HUES48 (cell line): Measurements from ENCODE around the gene MAP4K5.
"Not testable (repeated sequence)": the region's sequence is repeated elsewhere in the genome, so short reads cannot be mapped to it uniquely, and the experiment has no call there.

Source experiments
- H3K27ac ChIP-seq: one replicate; pipeline ENCODE4 v1.7.0; 2013; ENCODE audit warnings: low read depth, low read length, inconsistent platforms
- H3K27me3 ChIP-seq: 2 replicates; pipeline ENCODE4 v1.6.1; 2013; ENCODE audit warnings: mild to moderate bottlenecking, low read length; ENCODE audit not compliant: control insufficient read depth, insufficient read depth
- H3K36me3 ChIP-seq: 2 replicates; pipeline ENCODE4 v1.6.1; 2013; ENCODE audit warnings: low read length; ENCODE audit not compliant: control insufficient read depth, insufficient read depth
- H3K4me1 ChIP-seq: 2 replicates; pipeline ENCODE4 v1.6.1; 2013; ENCODE audit warnings: mild to moderate bottlenecking, low read length; ENCODE audit not compliant: control insufficient read depth, insufficient read depth
- H3K4me3 ChIP-seq: 2 replicates; pipeline ENCODE4 v1.5.1; 2013; ENCODE audit warnings: mild to moderate bottlenecking, low read depth, low read length
- H3K9ac ChIP-seq: 2 replicates; pipeline ENCODE4 v1.6.1; 2013; ENCODE audit warnings: mild to moderate bottlenecking, low read depth, low read length, moderate library complexity
- H3K9me3 ChIP-seq: 2 replicates; pipeline ENCODE4 v1.6.1; 2013; ENCODE audit warnings: low read length; ENCODE audit not compliant: control insufficient read depth, insufficient read depth

MAP4K5 gene

DNA sequence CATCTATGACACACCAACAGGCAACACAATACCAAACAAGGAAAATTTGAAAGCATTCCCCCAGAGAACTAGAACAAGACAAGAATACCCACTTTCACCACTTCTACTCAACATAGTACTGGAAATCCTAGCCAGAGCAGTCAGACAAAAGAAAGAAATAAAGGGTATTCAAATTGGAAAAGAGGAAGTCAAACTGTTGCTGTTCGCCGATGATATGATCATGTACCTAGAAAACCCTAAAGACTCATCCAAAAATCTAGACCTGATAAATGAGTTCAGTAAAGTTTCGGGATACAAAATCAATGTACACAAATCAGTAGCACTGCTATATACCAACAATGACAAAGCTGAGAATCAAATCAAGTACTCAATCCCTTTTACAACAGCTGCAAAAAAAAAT, 19.5 kb upstream of the MAP4K5 start:
- no peaks in the 10 kb centered on the region for H3K4me1 ChIP-seq
- H3K27ac ChIP-seq, result no peak overlapping the region
- no peak overlapping the region for H3K4me3 ChIP-seq
- no peak overlapping the region for H3K9ac ChIP-seq
- no peaks in the 10 kb centered on the region for H3K27me3 ChIP-seq
- H3K9me3 ChIP-seq, result 0 out of 2 replicates have a peak, but pooled peaks cover 2% of the 10 kb centered on the region
- no peaks in the 10 kb centered on the region for H3K36me3 ChIP-seq

GRCh38 chr14:50550294-50550693, 17.9 kb upstream of the MAP4K5 start:
- no peak overlapping the region for H3K4me3 ChIP-seq
- no peaks in the 10 kb centered on the region for H3K36me3 ChIP-seq
- no peak overlapping the region for H3K9ac ChIP-seq
- H3K9me3 ChIP-seq, result 0 out of 2 replicates have a peak, but pooled peaks cover 2% of the 10 kb centered on the region
- H3K27me3 ChIP-seq, result no peaks in the 10 kb centered on the region
- no peaks in the 10 kb centered on the region for H3K4me1 ChIP-seq
- H3K27ac ChIP-seq, result no peak overlapping the region

- H3K36me3 ChIP-seq, result no peaks in the 10 kb centered on the region
- no peak overlapping the region for H3K4me3 ChIP-seq
- no peaks in the 10 kb centered on the region for H3K4me1 ChIP-seq
- H3K9ac ChIP-seq, result no peak overlapping the region
- 0 out of 2 replicates have a peak, but pooled peaks cover 2% of the 10 kb centered on the region for H3K9me3 ChIP-seq
- no peak overlapping the region for H3K27ac ChIP-seq
- H3K27me3 ChIP-seq, result no peaks in the 10 kb centered on the region
Measured at GRCh38 chr14:50545618-50546017, 13.2 kb upstream of the MAP4K5 start.

GRCh38 chr14:50544911-50545310, 12.5 kb upstream of the MAP4K5 start:
- Histone ChIP-seq H3K9me3 (no peaks in the 10 kb centered on the region), H3K27me3 (no peaks in the 10 kb centered on the region), H3K9ac (no peak overlapping the region), H3K4me1 (no peaks in the 10 kb centered on the region), H3K36me3 (no peaks in the 10 kb centered on the region), H3K4me3 (no peak overlapping the region), H3K27ac (no peak overlapping the region)

- Histone ChIP-seq H3K27me3 (no peaks in the 10 kb centered on the region), H3K4me1 (no peaks in the 10 kb centered on the region), H3K9ac (no peak overlapping the region), H3K4me3 (no peak overlapping the region), H3K36me3 (no peaks in the 10 kb centered on the region), H3K27ac (no peak overlapping the region), H3K9me3 (no peaks in the 10 kb centered on the region)
Measured at GRCh38 chr14:50542941-50543418, 10.6 kb upstream of the MAP4K5 start.

- H3K4me1 ChIP-seq, result no peaks in the 10 kb centered on the region
- H3K36me3 ChIP-seq, result no peaks in the 10 kb centered on the region
- no peaks in the 10 kb centered on the region for H3K27me3 ChIP-seq
- no peaks in the 10 kb centered on the region for H3K9me3 ChIP-seq
- H3K9ac ChIP-seq, result no peak overlapping the region
- no peak overlapping the region for H3K27ac ChIP-seq
- no peak overlapping the region for H3K4me3 ChIP-seq
Measured at GRCh38 chr14:50541159-50541567, 8.8 kb upstream of the MAP4K5 start.

DNA sequence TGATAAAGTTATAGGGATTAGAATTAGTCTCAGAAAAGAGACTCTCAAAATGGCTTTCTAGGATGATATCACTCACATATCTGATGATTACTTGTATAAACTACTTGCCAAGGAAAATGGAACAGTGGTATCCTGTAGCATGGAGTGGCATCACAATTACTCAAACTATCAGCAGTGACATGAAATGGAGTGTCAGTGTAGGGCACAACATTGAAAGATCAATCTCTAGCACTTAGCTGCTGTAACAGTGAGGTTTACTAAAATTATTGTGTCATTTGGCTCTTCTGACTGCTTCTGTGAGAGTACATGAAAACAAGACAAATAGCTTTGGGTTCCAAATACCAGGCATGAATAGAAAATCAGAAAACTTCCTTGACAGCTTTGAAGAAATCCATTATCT, 6.7 kb upstream of the MAP4K5 start:
- Histone ChIP-seq H3K9me3 (no peaks in the 10 kb centered on the region), H3K4me1 (no peaks in the 10 kb centered on the region), H3K36me3 (no peaks in the 10 kb centered on the region), H3K27ac (no peak overlapping the region), H3K27me3 (no peaks in the 10 kb centered on the region), H3K4me3 (no peak overlapping the region), H3K9ac (no peak overlapping the region)

GRCh38 chr14:50538034-50538433, 5.7 kb upstream of the MAP4K5 start:
- H3K4me3 ChIP-seq, H3K4me1 ChIP-seq, H3K36me3 ChIP-seq: not testable (repeated sequence)

DNA sequence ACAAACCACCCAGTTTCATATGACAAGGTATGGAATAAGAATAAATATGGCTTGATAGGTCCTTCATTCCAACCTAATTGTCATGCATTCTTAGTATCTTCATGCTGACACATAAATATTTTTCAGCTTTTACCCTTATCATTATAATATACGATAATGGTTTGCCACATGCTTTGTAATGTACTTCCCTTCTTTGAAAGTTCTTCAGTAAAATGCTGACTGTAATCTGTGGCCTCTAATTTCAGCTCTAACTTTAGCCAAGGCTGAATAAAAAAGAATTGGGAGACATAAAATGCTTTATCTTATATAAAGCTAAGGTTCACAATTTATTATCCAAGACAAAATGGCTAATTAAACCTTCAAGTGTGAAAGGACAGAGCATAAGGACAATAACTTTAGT, 2.6 kb upstream of the MAP4K5 start:
- Histone ChIP-seq H3K27ac (no peak overlapping the region), H3K27me3 (no peaks in the 10 kb centered on the region), H3K9ac (no peak overlapping the region), H3K9me3 (no peaks in the 10 kb centered on the region), H3K4me3 (no peak overlapping the region), H3K4me1 (peaks cover 19% of the 10 kb centered on the region), H3K36me3 (no peaks in the 10 kb centered on the region)

More at GRCh38 chr14:50538034-50538433, 5.7 kb upstream of the MAP4K5 start:
- H3K9ac ChIP-seq, H3K27me3 ChIP-seq, H3K9me3 ChIP-seq, H3K27ac ChIP-seq: not testable (repeated sequence)

GRCh38 chr14:50534416-50534815, 2.0 kb upstream of the MAP4K5 start:
- Histone ChIP-seq H3K27me3 (no peaks in the 10 kb centered on the region), H3K4me3 (no peak overlapping the region)

DNA sequence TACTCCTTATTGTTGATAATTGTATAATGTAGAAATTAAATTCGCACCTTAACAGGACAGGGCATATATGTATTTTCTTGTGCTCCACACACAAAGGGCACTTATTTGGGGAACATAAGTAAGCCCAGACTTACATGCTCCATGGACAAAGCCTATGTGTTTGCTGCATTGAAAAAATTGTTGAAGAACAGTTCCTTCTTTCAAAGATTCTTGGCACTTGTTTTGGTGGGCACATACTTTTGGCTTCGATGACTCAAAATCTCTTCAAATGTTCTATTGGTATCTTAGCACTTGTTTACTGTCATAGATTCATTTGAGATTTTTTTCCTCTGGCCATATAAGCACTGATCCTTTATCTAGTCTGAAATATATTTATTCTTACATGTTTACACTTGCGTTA, 1.4 kb upstream of the MAP4K5 start:
- Histone ChIP-seq H3K4me1 (peaks cover 28% of the 10 kb centered on the region), H3K9ac (no peak overlapping the region), H3K27ac (no peak overlapping the region), H3K27me3 (no peaks in the 10 kb centered on the region), H3K36me3 (no peaks in the 10 kb centered on the region), H3K4me3 (no peak overlapping the region), H3K9me3 (no peaks in the 10 kb centered on the region)

More at GRCh38 chr14:50534416-50534815, 2.0 kb upstream of the MAP4K5 start:
- H3K9me3 ChIP-seq, result no peaks in the 10 kb centered on the region
- no peaks in the 10 kb centered on the region for H3K36me3 ChIP-seq
- H3K4me1 ChIP-seq, result peaks cover 25% of the 10 kb centered on the region
- no peak overlapping the region for H3K27ac ChIP-seq
- H3K9ac ChIP-seq, result no peak overlapping the region

- Histone ChIP-seq H3K27me3 (no peaks in the 10 kb centered on the region), H3K36me3 (no peaks in the 10 kb centered on the region), H3K9me3 (no peaks in the 10 kb centered on the region), H3K9ac (no peak overlapping the region), H3K4me1 (peaks cover 29% of the 10 kb centered on the region), H3K4me3 (peak overlapping the region; percentile 93), H3K27ac (no peak overlapping the region)
Measured at GRCh38 chr14:50533241-50533705, 904 bp upstream of the MAP4K5 start.
